K562 (cell line): ENCODE data around the gene MSANTD4.

Experiments
- BRF2 ChIP-seq: IDR thresholded peaks from 3 replicates; pipeline ENCODE4 v1.6.1; 2011; ENCODE audit warnings: borderline replicate concordance, mild to moderate bottlenecking; ENCODE audit not compliant: insufficient read length, insufficient read depth
- CTCF ChIP-seq, 3 experiments: IDR thresholded peaks in 2 of 3; conservative IDR thresholded peaks in 1 of 3; 2 replicates each; pipeline ENCODE4 v1.5.1; 2011 to 2012; ENCODE audit warnings: low read length in 3 of 3, mild to moderate bottlenecking in 3 of 3, control low read depth in 2 of 3, improper control_type of control experiment in 1 of 3, inconsistent platforms in 1 of 3, low read depth in 1 of 3, mixed read lengths in 1 of 3, moderate library complexity in 1 of 3; ENCODE audit not compliant: insufficient read depth in 2 of 3
- E2F4 ChIP-seq: sonication (generic); formaldehyde crosslinking; IDR thresholded peaks from 2 replicates; pipeline ENCODE4 v1.8.0; 2022; ENCODE audit warnings: mild to moderate bottlenecking, low read depth, missing genetic modification reagents
- KHSRP ChIP-seq: fragments of 450-650 bp; IDR thresholded peaks from 2 replicates; pipeline ENCODE4 v1.6.1; 2017
- POLR2AphosphoS5 ChIP-seq: IDR thresholded peaks from 2 replicates; pipeline ENCODE4 v1.6.1; 2011; ENCODE audit warnings: mild to moderate bottlenecking, low read depth, low read length, moderate library complexity; ENCODE audit not compliant: control insufficient read depth, insufficient read depth
- RFX1 ChIP-seq: fragments of 450-650 bp; IDR thresholded peaks from 2 replicates; pipeline ENCODE4 v1.6.1; 2016; ENCODE audit warnings: mild to moderate bottlenecking, moderate library complexity
- SRF ChIP-seq, 2 experiments: fragments of 250-450, 450-650 bp in 1 of 2; sonication (Bioruptor Pico) in 1 of 2; sonication (generic) in 1 of 2; formaldehyde crosslinking; IDR thresholded peaks; 2 replicates each; pipeline versions ENCODE4 v1.5.0 to v1.5.1; 2020 to 2022; ENCODE audit warnings: mild to moderate bottlenecking in 1 of 2, missing genetic modification reagents in 1 of 2
- ZNF140 ChIP-seq: fragments of 250-450 bp; sonication (Bioruptor Pico); IDR thresholded peaks from 2 replicates; pipeline ENCODE4 v1.8.0; 2021; ENCODE audit warnings: moderate library complexity, mild to moderate bottlenecking, inconsistent platforms
- TF ChIP-seq, protein P1 (sequence below): sonication (generic); formaldehyde crosslinking; IDR thresholded peaks from 2 replicates; pipeline ENCODE4 v1.8.0; 2022; ENCODE audit warnings: missing genetic modification reagents, mild to moderate bottlenecking, borderline replicate concordance

- TF ChIP-seq ZNF140 (CRISPR knock-in tag) (no peak), BRF2 (no peak), SRF (CRISPR knock-in tag; IDR thresholded peaks at IDR 0.05) (no peak), KHSRP (no peak), CTCF (IDR thresholded peaks at IDR 0.05 in 2 of 3, conservative IDR thresholded peaks at IDR 0.05 in 1 of 3; ENCODE audit: insufficient read depth in 2 of 3, low read depth in 1 of 3, low read length in 3 of 3) (no peak), E2F4 (CRISPR knock-in tag) (no peak), POLR2AphosphoS5 (no peak), RFX1 (no peak)
- TF ChIP-seq, protein P1, sequence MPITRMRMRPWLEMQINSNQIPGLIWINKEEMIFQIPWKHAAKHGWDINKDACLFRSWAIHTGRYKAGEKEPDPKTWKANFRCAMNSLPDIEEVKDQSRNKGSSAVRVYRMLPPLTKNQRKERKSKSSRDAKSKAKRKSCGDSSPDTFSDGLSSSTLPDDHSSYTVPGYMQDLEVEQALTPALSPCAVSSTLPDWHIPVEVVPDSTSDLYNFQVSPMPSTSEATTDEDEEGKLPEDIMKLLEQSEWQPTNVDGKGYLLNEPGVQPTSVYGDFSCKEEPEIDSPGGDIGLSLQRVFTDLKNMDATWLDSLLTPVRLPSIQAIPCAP (CRISPR knock-in tag) = no peak
Observed at GRCh38 chr11:106014620-106015019, 7.4 kb downstream of the MSANTD4 start.
